Keratinocyte (primary cell): ENCODE measurements around the gene FA2H. TPM values are rescaled to one million over a fixed set of nuclear protein-coding genes. Genes with fewer than 3 reads are reported as not detected.
"Not testable (repeated sequence)": the region's sequence is repeated elsewhere in the genome, so short reads cannot be mapped to it uniquely, and the experiment has no call there.

ENCODE experiments used
- DNase-seq: peaks from one replicate; pipeline ENCODE4 v3.0.0-alpha.2; 2011; ENCODE audit warnings: low read depth, missing footprints, low spot score
- FAIRE-seq: peaks from 2 replicates; lab custom pipeline; 2011; peaks lifted over from hg19 to GRCh38; lab: Jason Lieb, UNC
- H2AFZ ChIP-seq: 2 replicates; pipeline ENCODE4 v1.6.0; 2012; ENCODE audit warnings: low read length, control low read depth, inconsistent platforms; ENCODE audit not compliant: control insufficient read depth
- H3K27ac ChIP-seq: 2 replicates; pipeline ENCODE4 v1.5.1; 2011; ENCODE audit warnings: low read length; ENCODE audit not compliant: control insufficient read depth, insufficient read depth
- H3K27me3 ChIP-seq: 3 replicates; pipeline ENCODE4 v1.6.0; 2011; ENCODE audit warnings: low read length; ENCODE audit not compliant: control insufficient read depth, insufficient read depth; ENCODE audit errors: extremely low read depth
- H3K36me3 ChIP-seq, 2 experiments: 2 replicates in 1 of 2; 3 replicates in 1 of 2; pipeline ENCODE4 v1.5.1; 2011; ENCODE audit warnings: low read length in 2 of 2, mild to moderate bottlenecking in 1 of 2; ENCODE audit not compliant: control insufficient read depth in 2 of 2, insufficient read depth in 2 of 2; ENCODE audit errors: extremely low read depth in 1 of 2
- H3K4me1 ChIP-seq: 3 replicates; pipeline ENCODE4 v1.5.1; 2011; ENCODE audit warnings: low read length; ENCODE audit not compliant: control insufficient read depth, insufficient read depth; ENCODE audit errors: extremely low read depth
- H3K4me2 ChIP-seq: 3 replicates; pipeline ENCODE4 v1.6.0; 2011; ENCODE audit warnings: low read depth, low read length; ENCODE audit not compliant: control insufficient read depth, insufficient read depth; ENCODE audit errors: extremely low read depth
- H3K4me3 ChIP-seq, 3 experiments: fragments of 200-600 bp in 1 of 3; sonication (generic) in 1 of 3; 2 replicates in 2 of 3; 3 replicates in 1 of 3; pipeline ENCODE4 v1.5.1; 2011 to 2016; ENCODE audit warnings: low read length in 3 of 3, mild to moderate bottlenecking in 3 of 3, control low read depth in 2 of 3, inconsistent platforms in 1 of 3, low read depth in 1 of 3, mixed read lengths in 1 of 3, mixed run types in 1 of 3, moderate library complexity in 1 of 3; ENCODE audit not compliant: control insufficient read depth in 2 of 3, insufficient read depth in 2 of 3; ENCODE audit errors: extremely low read depth in 1 of 3
- H3K79me2 ChIP-seq: 2 replicates; pipeline ENCODE4 v1.6.0; 2012; ENCODE audit warnings: low read length; ENCODE audit not compliant: control insufficient read depth, insufficient read depth
- H3K9ac ChIP-seq: 3 replicates; pipeline ENCODE4 v1.6.0; 2011; ENCODE audit warnings: low read length; ENCODE audit not compliant: control insufficient read depth, insufficient read depth; ENCODE audit errors: extremely low read depth
- H3K9me1 ChIP-seq: 3 replicates; pipeline ENCODE4 v1.6.0; 2011; ENCODE audit warnings: low read length; ENCODE audit not compliant: control insufficient read depth, insufficient read depth; ENCODE audit errors: extremely low read depth
- H3K9me3 ChIP-seq: 2 replicates; pipeline ENCODE4 v1.5.1; 2012; ENCODE audit warnings: low read depth, low read length; ENCODE audit not compliant: control insufficient read depth
- H4K20me1 ChIP-seq: 3 replicates; pipeline ENCODE4 v1.6.0; 2011; ENCODE audit warnings: low read length; ENCODE audit not compliant: control insufficient read depth, insufficient read depth; ENCODE audit errors: extremely low read depth
- CTCF ChIP-seq, 3 experiments: IDR thresholded peaks in 1 of 3; conservative IDR thresholded peaks in 1 of 3; optimal IDR thresholded peaks in 1 of 3; 2 replicates in 2 of 3; 3 replicates in 1 of 3; pipeline versions ENCODE3 to v1.5.1; 2011; ENCODE audit warnings: low read length in 3 of 3, mild to moderate bottlenecking in 3 of 3, moderate library complexity in 2 of 3, control low read depth in 1 of 3, inconsistent platforms in 1 of 3; ENCODE audit not compliant: insufficient read depth in 2 of 3; ENCODE audit errors: extremely low read depth in 1 of 3
- EZH2 ChIP-seq: IDR thresholded peaks from one replicate; pipeline ENCODE4 v1.6.1; 2012; ENCODE audit warnings: inconsistent platforms, mild to moderate bottlenecking, low read length, moderate library complexity
- dilution Hi-C: fragments of 300-500 bp; cut with MboI; formaldehyde crosslinking; loops from one replicate; pipeline ENCODE4 v1.7.0; 2020; ENCODE audit warnings: low sequenced_read_pairs; ENCODE audit not compliant: extremely low pct_ligation_motif_present
- polyA plus RNA-seq, 5 experiments: library from polyadenylated mRNA; depleted of rRNA in 3 of 5; stranded (reverse) in 3 of 5; stranded (forward) in 1 of 5; unstranded in 1 of 5; fragments of >200 nt; gene quantifications; 1 replicate in 1 of 5; 2 replicates in 3 of 5; 3 replicates in 1 of 5; pipeline versions ENCODE4 v1.2.1 to v1.2.3, GENCODE V29; 2011 to 2012; ENCODE audit warnings: missing spikeins in 2 of 5, low read depth in 1 of 5, low replicate concordance in 1 of 5

FA2H gene
- polyA plus RNA-seq, 1 donor (not counting 4 experiments of a cell fraction or from before 2014, with no cell fraction given): 0.16 TPM

GRCh38 chr16:74723256-74723655 is 51.4 kb downstream of the FA2H start:
- no peak for DNase-seq
- no peak overlapping the region for H3K9ac ChIP-seq
- H3K79me2 ChIP-seq: no peaks in the 10 kb centered on the region
- no peak overlapping the region for H2AFZ ChIP-seq
- no peak overlapping the region for H3K4me3 ChIP-seq
- H3K27me3 ChIP-seq: no peaks in the 10 kb centered on the region
- dilution Hi-C loops: no loop called here
- no peak overlapping the region for H3K27ac ChIP-seq
- peaks cover 2% of the 10 kb centered on the region for H3K9me3 ChIP-seq
- H3K4me2 ChIP-seq: no peak overlapping the region
- H4K20me1 ChIP-seq: no peaks in the 10 kb centered on the region
- no peaks in the 10 kb centered on the region for H3K9me1 ChIP-seq
- no peaks in the 10 kb centered on the region for H3K36me3 ChIP-seq
- FAIRE-seq: no peak
- no peaks in the 10 kb centered on the region for H3K4me1 ChIP-seq
- TF ChIP-seq EZH2: no peak
- TF ChIP-seq CTCF (optimal IDR thresholded peaks at IDR 0.05 in 1 of 3, IDR thresholded peaks at IDR 0.05 in 1 of 3, conservative IDR thresholded peaks at IDR 0.05 in 1 of 3; ENCODE audit: extremely low read depth in 1 of 3, insufficient read depth in 2 of 3, low read length in 3 of 3): no peak

DNA sequence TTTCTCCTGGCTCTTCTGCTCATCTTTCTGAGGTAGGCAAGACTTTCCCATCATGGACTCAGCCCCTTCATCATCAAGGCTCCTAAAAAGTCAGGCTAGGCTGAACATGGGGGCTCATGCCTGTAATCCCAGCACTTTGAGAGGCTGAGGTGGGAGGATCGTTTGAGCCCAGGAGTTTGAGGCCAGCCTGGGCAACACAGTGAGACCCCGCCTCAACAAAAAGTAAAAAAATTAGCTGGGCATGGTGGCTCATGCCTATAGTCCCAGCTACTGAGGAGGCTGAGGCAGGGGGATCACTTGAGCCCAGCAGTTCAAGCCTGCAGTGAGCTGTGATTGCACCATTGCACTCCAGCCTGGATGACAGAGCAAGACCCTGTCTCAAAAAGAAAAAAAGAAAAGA is 52.5 kb downstream of the FA2H start:
- H3K36me3 ChIP-seq, H4K20me1 ChIP-seq, H3K9me3 ChIP-seq, H3K4me1 ChIP-seq, H3K4me3 ChIP-seq, dilution Hi-C loops, FAIRE-seq, H3K9ac ChIP-seq, H3K27me3 ChIP-seq, DNase-seq, H2AFZ ChIP-seq, H3K79me2 ChIP-seq, H3K9me1 ChIP-seq, H3K4me2 ChIP-seq, H3K27ac ChIP-seq: not testable (repeated sequence)

DNA sequence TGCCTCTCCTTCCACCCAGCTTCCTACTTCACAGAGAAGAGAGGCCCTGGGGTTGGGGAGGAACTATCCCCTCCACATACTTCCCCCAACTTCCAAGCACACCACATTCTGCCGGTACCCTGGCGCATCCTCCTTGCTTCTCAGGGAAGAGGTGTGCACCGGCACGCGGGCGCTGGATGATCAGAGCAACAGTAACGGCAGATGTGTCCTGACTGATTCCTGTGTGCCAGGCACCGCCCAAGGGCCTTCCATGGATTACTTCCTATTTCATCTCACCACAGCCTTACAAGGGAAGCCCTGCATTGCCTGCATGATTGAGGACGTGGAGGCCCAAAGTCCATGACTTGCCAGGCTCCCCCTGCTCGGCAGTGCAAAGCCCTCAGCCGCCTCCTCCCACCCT is 52.9 kb downstream of the FA2H start:
- H3K4me3 ChIP-seq: no peak overlapping the region
- FAIRE-seq: no peak
- no peak overlapping the region for H3K27ac ChIP-seq

More for the DNA sequence above, 52.9 kb downstream of the FA2H start:
- dilution Hi-C loops: no loop called here
- H3K4me1 ChIP-seq: no peaks in the 10 kb centered on the region
- TF ChIP-seq CTCF (optimal IDR thresholded peaks at IDR 0.05 in 1 of 3, IDR thresholded peaks at IDR 0.05 in 1 of 3, conservative IDR thresholded peaks at IDR 0.05 in 1 of 3; ENCODE audit: extremely low read depth in 1 of 3, insufficient read depth in 2 of 3, low read length in 3 of 3): no peak
- TF ChIP-seq EZH2: no peak
- no peaks in the 10 kb centered on the region for H4K20me1 ChIP-seq
- no peaks in the 10 kb centered on the region for H3K36me3 ChIP-seq
- no peak overlapping the region for H3K4me2 ChIP-seq
- no peaks in the 10 kb centered on the region for H3K79me2 ChIP-seq
- no peaks in the 10 kb centered on the region for H3K27me3 ChIP-seq
- DNase-seq: no peak
- H2AFZ ChIP-seq: no peak overlapping the region
- no peaks in the 10 kb centered on the region for H3K9me3 ChIP-seq
- H3K9me1 ChIP-seq: no peaks in the 10 kb centered on the region
- no peak overlapping the region for H3K9ac ChIP-seq
